ENCODE data around the gene AOPEP.

DNA sequence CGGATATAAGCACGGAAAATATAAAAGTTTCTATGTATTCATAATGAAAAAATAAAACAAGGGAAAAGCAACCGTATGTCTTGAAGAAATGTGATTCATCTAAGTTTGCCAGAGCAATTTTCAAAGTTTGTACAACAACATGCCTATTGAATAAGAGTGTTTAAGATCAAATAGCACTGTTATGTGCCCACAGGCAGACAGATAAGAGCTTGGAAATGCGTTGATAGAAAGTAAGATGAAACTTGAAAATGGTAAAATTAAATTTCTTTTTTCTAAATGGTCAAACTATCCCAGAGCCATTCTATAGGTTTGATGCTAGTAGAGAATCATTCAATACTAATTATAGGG, 401.7 kb downstream of the AOPEP start:
- TF ChIP-seq, protein P1, sequence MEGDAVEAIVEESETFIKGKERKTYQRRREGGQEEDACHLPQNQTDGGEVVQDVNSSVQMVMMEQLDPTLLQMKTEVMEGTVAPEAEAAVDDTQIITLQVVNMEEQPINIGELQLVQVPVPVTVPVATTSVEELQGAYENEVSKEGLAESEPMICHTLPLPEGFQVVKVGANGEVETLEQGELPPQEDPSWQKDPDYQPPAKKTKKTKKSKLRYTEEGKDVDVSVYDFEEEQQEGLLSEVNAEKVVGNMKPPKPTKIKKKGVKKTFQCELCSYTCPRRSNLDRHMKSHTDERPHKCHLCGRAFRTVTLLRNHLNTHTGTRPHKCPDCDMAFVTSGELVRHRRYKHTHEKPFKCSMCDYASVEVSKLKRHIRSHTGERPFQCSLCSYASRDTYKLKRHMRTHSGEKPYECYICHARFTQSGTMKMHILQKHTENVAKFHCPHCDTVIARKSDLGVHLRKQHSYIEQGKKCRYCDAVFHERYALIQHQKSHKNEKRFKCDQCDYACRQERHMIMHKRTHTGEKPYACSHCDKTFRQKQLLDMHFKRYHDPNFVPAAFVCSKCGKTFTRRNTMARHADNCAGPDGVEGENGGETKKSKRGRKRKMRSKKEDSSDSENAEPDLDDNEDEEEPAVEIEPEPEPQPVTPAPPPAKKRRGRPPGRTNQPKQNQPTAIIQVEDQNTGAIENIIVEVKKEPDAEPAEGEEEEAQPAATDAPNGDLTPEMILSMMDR (IDR thresholded peaks at IDR 0.05) = no peak
- TF ChIP-seq POLR2AphosphoS5 (IDR thresholded peaks at IDR 0.05) = no peak

All from suprapubic skin (tissue), 3 donors.